Osteocyte (in vitro differentiated cells): Measurements from ENCODE around the gene SNPH. TPM values are rescaled to one million over a fixed set of nuclear protein-coding genes. Genes with fewer than 3 reads are reported as not detected.

Experiments used
- DNase-seq: peaks from one replicate; pipeline ENCODE4 v3.0.0; 2021; ENCODE audit warnings: mixed read lengths; ENCODE audit not compliant: unreplicated experiment; ENCODE audit errors: extremely low spot score
- H3K27ac Mint-ChIP-seq: one replicate; pipeline ENCODE4 v1.8.0; 2021; ENCODE audit warnings: mild to moderate bottlenecking, mixed read lengths; ENCODE audit not compliant: unreplicated experiment
- H3K27me3 Mint-ChIP-seq: one replicate; pipeline ENCODE4 v1.8.0; 2021; ENCODE audit warnings: mixed read lengths; ENCODE audit not compliant: unreplicated experiment
- H3K36me3 Mint-ChIP-seq: one replicate; pipeline ENCODE4 v1.8.0; 2021; ENCODE audit warnings: mixed read lengths; ENCODE audit not compliant: unreplicated experiment
- H3K4me1 Mint-ChIP-seq: one replicate; pipeline ENCODE4 v1.8.0; 2021; ENCODE audit warnings: mixed read lengths; ENCODE audit not compliant: unreplicated experiment
- H3K4me3 Mint-ChIP-seq: one replicate; pipeline ENCODE4 v1.8.0; 2021; ENCODE audit warnings: mild to moderate bottlenecking, moderate library complexity, mixed read lengths; ENCODE audit not compliant: unreplicated experiment
- H3K9me3 Mint-ChIP-seq: one replicate; pipeline ENCODE4 v1.8.0; 2021; ENCODE audit warnings: mixed read lengths; ENCODE audit not compliant: unreplicated experiment
- CTCF ChIP-seq: fragments of 200-600 bp; sonication (generic); IDR thresholded peaks from 2 replicates; pipeline ENCODE4 v1.5.0; 2021; ENCODE audit warnings: antibody characterized with exemption, mild to moderate bottlenecking, moderate library complexity
- total RNA-seq: library from RNA; stranded (reverse); gene quantifications from 2 replicates; pipeline ENCODE4 v1.2.1, GENCODE V29; 2021

The SNPH gene
- total RNA-seq, 1 donor from 2014 or later: 8.9 TPM

- Mint-ChIP-seq H3K4me3 (no peak overlapping the region), H3K27ac (no peak overlapping the region), H3K9me3 (no peaks in the 10 kb centered on the region), H3K4me1 (no peaks in the 10 kb centered on the region), H3K27me3 (no peaks in the 10 kb centered on the region), H3K36me3 (peaks cover 8% of the 10 kb centered on the region)
- DNase-seq: no peak
- TF ChIP-seq CTCF: no peak
Measured at GRCh38 chr20:1298888-1299511, 32.9 kb downstream of the SNPH start.

- Mint-ChIP-seq H3K36me3 (peaks cover 9% of the 10 kb centered on the region), H3K27ac (no peak overlapping the region), H3K9me3 (no peaks in the 10 kb centered on the region), H3K4me1 (no peaks in the 10 kb centered on the region), H3K27me3 (no peaks in the 10 kb centered on the region), H3K4me3 (no peak overlapping the region)
- TF ChIP-seq CTCF: no peak
- no peak for DNase-seq
Measured at GRCh38 chr20:1299522-1299921, 33.4 kb downstream of the SNPH start.

- Mint-ChIP-seq H3K9me3 (no peaks in the 10 kb centered on the region), H3K27ac (no peak overlapping the region), H3K4me1 (no peaks in the 10 kb centered on the region), H3K36me3 (peaks cover 14% of the 10 kb centered on the region), H3K4me3 (no peak overlapping the region), H3K27me3 (no peaks in the 10 kb centered on the region)
- DNase-seq: no peak
- TF ChIP-seq CTCF: no peak
Measured at GRCh38 chr20:1300083-1300840, 34.2 kb downstream of the SNPH start.

GRCh38 chr20:1301031-1301529 is 35.0 kb downstream of the SNPH start:
- no peak overlapping the region for H3K27ac Mint-ChIP-seq
- TF ChIP-seq CTCF: no peak
- no peaks in the 10 kb centered on the region for H3K27me3 Mint-ChIP-seq
- DNase-seq: no peak
- no peak overlapping the region for H3K4me3 Mint-ChIP-seq
- H3K36me3 Mint-ChIP-seq: peaks cover 17% of the 10 kb centered on the region
- no peaks in the 10 kb centered on the region for H3K4me1 Mint-ChIP-seq
- no peaks in the 10 kb centered on the region for H3K9me3 Mint-ChIP-seq
